Measurements from ENCODE around the gene DLGAP4.
A peak's percentile ranks its signal among the peaks of the same experiment; 100 is the strongest.

DLGAP4 gene

DNA sequence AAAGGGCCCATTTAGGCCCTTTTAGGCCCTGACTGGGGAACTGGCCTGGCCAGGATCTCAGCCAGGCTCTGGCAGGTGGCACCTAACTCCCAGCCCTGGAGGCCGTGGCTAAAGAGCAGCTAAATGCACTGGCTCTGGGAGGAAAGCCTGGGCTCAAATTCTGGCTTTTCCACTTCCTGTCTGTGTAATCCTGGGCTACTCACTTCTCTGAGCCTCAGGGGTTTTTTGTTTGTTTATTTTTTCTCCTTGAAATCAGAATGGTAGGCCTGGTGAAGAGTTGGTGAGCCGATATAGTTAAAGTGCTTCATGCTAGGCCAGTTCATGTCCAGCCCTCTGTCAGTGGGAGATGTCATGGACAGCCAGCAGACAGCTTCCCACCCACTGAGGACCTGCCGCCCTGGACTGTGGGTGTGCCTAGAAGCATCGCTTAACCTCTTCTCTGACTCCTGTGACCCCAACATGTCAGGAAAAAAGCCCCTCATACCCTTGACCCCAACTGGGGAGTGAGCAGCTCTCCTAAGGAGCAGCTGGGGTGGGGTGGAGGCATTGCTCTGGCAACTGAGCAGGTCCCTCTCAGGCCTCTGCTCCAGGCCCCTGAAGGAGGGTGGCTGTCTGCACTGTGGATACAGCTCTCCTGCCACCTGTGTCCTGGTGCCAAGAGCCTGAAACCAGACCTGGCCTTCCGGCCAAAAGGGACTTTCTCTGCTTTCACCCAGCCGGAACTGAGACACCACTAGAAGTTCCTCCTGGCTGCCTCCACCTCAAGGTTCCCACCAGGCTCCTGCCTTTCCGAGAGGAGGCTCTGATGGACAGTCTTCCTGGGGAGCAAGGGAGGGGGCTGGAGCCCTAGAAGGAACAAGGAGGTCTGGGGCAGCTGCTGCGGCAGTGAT lies 178.0 kb downstream of the DLGAP4 start:
- peaks cover 3 to 15% of the 10 kb centered on the region in 2 experiments for H3K36me3 ChIP-seq (ENCODE audit: control insufficient read depth in 1 of 2, insufficient read depth in 2 of 2, low read depth in 1 of 2, low read length in 2 of 2)
- no peak overlapping the region for H3K4me3 ChIP-seq (ENCODE audit: insufficient read depth in 1 of 2, low read depth in 1 of 2, low read length in 2 of 2)
- no peaks in the 10 kb centered on the region for H3K27me3 ChIP-seq (ENCODE audit: control insufficient read depth in 1 of 2, insufficient read depth in 1 of 2, low read length in 2 of 2)
- H3K9me3 ChIP-seq (ENCODE audit: control insufficient read depth, low read length): no peaks in the 10 kb centered on the region
- H4K91ac ChIP-seq (ENCODE audit: low read length): no peak overlapping the region
- H3K18ac ChIP-seq (ENCODE audit: low read depth in 1 of 2, low read length in 2 of 2): peak overlapping the region in 1 of 2 experiments; percentile 48
- H3K4ac ChIP-seq (ENCODE audit: low read depth in 1 of 2, low read length in 2 of 2): peak overlapping the region in 1 of 2 experiments; percentile 70
- no peak overlapping the region for H2BK120ac ChIP-seq (ENCODE audit: low read depth, low read length)
- no peak overlapping the region for H2AFZ ChIP-seq (ENCODE audit: low read depth, low read length)
- no peak overlapping the region for H3K23ac ChIP-seq (ENCODE audit: low read length in 2 of 2)
- WGBS: 49% methylated on average over 5 of the region's 8 CpGs
- peak overlapping the region; percentile 3 for H2AK5ac ChIP-seq (ENCODE audit: low read length, severe bottlenecking)
- no peak overlapping the region for H2BK12ac ChIP-seq (ENCODE audit: low read length in 2 of 2)
- H3K4me2 ChIP-seq (ENCODE audit: low read length, poor library complexity, severe bottlenecking): no peak overlapping the region
- H4K8ac ChIP-seq (ENCODE audit: low read length): peak overlapping the region; percentile 32
- peak; percentile 77 for DNase-seq
- no peaks in the 10 kb centered on the region for H3K79me1 ChIP-seq (replicated peaks; ENCODE audit: low read length, poor library complexity, severe bottlenecking)
- no peak overlapping the region for H2BK15ac ChIP-seq (ENCODE audit: low read depth, poor library complexity, severe bottlenecking)
- H3K4me1 ChIP-seq (ENCODE audit: control insufficient read depth, insufficient read depth, low read depth, low read length): peaks cover 30% of the 10 kb centered on the region
- H3K27ac ChIP-seq (ENCODE audit: low read length, poor library complexity, severe bottlenecking): peak overlapping the region; percentile 49
- H2BK5ac ChIP-seq (ENCODE audit: low read depth, low read length, poor library complexity, severe bottlenecking): no peak overlapping the region
- peak overlapping the region; percentile 21 for H3K9ac ChIP-seq (ENCODE audit: low read length)
- peak overlapping the region in 1 of 2 experiments; percentile 18 for H3K14ac ChIP-seq (ENCODE audit: low read length in 2 of 2)

DNA sequence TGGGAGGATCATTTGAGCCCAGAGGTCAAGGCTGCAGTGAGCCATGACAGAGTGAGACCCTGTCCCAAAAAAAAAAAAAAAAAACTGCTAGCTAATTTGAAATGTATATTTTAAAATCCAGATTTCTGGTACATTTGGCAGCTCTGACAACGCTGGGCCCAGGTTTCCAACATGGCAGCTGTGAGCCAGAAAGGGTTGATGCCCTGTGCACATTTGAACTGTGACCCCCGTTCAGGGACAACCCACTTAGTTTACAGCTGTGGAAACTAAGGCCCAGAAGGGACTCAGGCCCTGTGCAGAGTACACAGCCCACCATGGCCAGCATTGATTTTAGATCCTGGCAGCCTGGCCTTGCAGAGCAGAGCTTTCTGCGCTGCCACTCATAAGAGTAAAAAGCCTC lies 179.1 kb downstream of the DLGAP4 start:
- no peak overlapping the region for H2BK12ac ChIP-seq (ENCODE audit: low read length in 2 of 2)
- H4K91ac ChIP-seq (ENCODE audit: low read length): no peak overlapping the region
- no peak overlapping the region for H2BK15ac ChIP-seq (ENCODE audit: low read depth, poor library complexity, severe bottlenecking)
- H3K4me1 ChIP-seq (ENCODE audit: control insufficient read depth, insufficient read depth, low read depth, low read length): peaks cover 29% of the 10 kb centered on the region
- peaks cover 0 to 15% of the 10 kb centered on the region in 2 experiments for H3K36me3 ChIP-seq (ENCODE audit: control insufficient read depth in 1 of 2, insufficient read depth in 2 of 2, low read depth in 1 of 2, low read length in 2 of 2)
- no peaks in the 10 kb centered on the region for H3K27me3 ChIP-seq (ENCODE audit: control insufficient read depth in 1 of 2, insufficient read depth in 1 of 2, low read length in 2 of 2)
- no peak overlapping the region for H3K4me2 ChIP-seq (ENCODE audit: low read length, poor library complexity, severe bottlenecking)
- H3K4me3 ChIP-seq (ENCODE audit: insufficient read depth in 1 of 2, low read depth in 1 of 2, low read length in 2 of 2): no peak overlapping the region
- no peak overlapping the region for H3K9ac ChIP-seq (ENCODE audit: low read length)
- no peaks in the 10 kb centered on the region for H3K9me3 ChIP-seq (ENCODE audit: control insufficient read depth, low read length)
- 95% methylated on average over 3 of the region's 3 CpGs for WGBS
- no peak for DNase-seq
- H4K8ac ChIP-seq (ENCODE audit: low read length): no peak overlapping the region
- no peak overlapping the region for H3K4ac ChIP-seq (ENCODE audit: low read depth in 1 of 2, low read length in 2 of 2)
- H3K14ac ChIP-seq (ENCODE audit: low read length in 2 of 2): no peak overlapping the region
- no peak overlapping the region for H2AFZ ChIP-seq (ENCODE audit: low read depth, low read length)
- H3K18ac ChIP-seq (ENCODE audit: low read depth in 1 of 2, low read length in 2 of 2): no peak overlapping the region
- H2BK120ac ChIP-seq (ENCODE audit: low read depth, low read length): no peak overlapping the region
- H3K23ac ChIP-seq (ENCODE audit: low read length in 2 of 2): no peak overlapping the region
- no peak overlapping the region for H2AK5ac ChIP-seq (ENCODE audit: low read length, severe bottlenecking)
- no peak overlapping the region for H2BK5ac ChIP-seq (ENCODE audit: low read depth, low read length, poor library complexity, severe bottlenecking)
- no peaks in the 10 kb centered on the region for H3K79me1 ChIP-seq (replicated peaks; ENCODE audit: low read length, poor library complexity, severe bottlenecking)
- no peak overlapping the region for H3K27ac ChIP-seq (ENCODE audit: low read length, poor library complexity, severe bottlenecking)

DNA sequence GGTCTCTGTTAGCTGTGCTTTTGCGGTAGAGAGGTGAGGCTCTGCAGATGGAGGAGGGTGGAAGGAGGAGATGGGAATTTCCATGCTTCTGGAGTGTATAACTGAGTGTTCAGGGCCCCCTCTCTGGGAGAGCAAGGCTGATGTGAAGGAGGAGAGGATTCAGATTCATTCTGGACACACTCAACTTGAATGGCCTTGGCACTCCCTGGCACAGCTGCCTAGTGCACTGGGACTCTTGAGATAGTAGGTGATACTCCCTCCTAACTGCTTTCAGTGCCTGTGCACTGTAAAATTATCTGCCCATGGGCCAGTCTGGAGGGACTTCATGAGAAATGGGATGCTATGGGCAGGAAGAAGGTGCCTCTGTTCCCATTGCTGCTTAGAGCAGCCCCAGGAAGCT lies 180.9 kb downstream of the DLGAP4 start:
- WGBS: 97% methylated on average over 1 of the region's 1 CpG
- no peak overlapping the region for H3K27ac ChIP-seq (ENCODE audit: low read length, poor library complexity, severe bottlenecking)
- H4K91ac ChIP-seq (ENCODE audit: low read length): no peak overlapping the region
- no peak overlapping the region for H2BK12ac ChIP-seq (ENCODE audit: low read length in 2 of 2)
- H3K4me3 ChIP-seq (ENCODE audit: insufficient read depth in 1 of 2, low read depth in 1 of 2, low read length in 2 of 2): no peak overlapping the region
- no peak for DNase-seq
- H2BK15ac ChIP-seq (ENCODE audit: low read depth, poor library complexity, severe bottlenecking): no peak overlapping the region
- no peaks in the 10 kb centered on the region for H3K9me3 ChIP-seq (ENCODE audit: control insufficient read depth, low read length)
- H3K4me2 ChIP-seq (ENCODE audit: low read length, poor library complexity, severe bottlenecking): no peak overlapping the region
- no peak overlapping the region for H2BK120ac ChIP-seq (ENCODE audit: low read depth, low read length)
- H3K4me1 ChIP-seq (ENCODE audit: control insufficient read depth, insufficient read depth, low read depth, low read length): peaks cover 38% of the 10 kb centered on the region
- no peaks in the 10 kb centered on the region for H3K27me3 ChIP-seq (ENCODE audit: control insufficient read depth in 1 of 2, insufficient read depth in 1 of 2, low read length in 2 of 2)
- H3K4ac ChIP-seq (ENCODE audit: low read depth in 1 of 2, low read length in 2 of 2): no peak overlapping the region
- H3K9ac ChIP-seq (ENCODE audit: low read length): no peak overlapping the region
- no peak overlapping the region for H3K18ac ChIP-seq (ENCODE audit: low read depth in 1 of 2, low read length in 2 of 2)
- no peak overlapping the region for H2AK5ac ChIP-seq (ENCODE audit: low read length, severe bottlenecking)
- peaks cover 0 to 18% of the 10 kb centered on the region in 2 experiments for H3K36me3 ChIP-seq (ENCODE audit: control insufficient read depth in 1 of 2, insufficient read depth in 2 of 2, low read depth in 1 of 2, low read length in 2 of 2)
- peak overlapping the region in 1 of 2 experiments; percentile 48 for H3K14ac ChIP-seq (ENCODE audit: low read length in 2 of 2)
- H3K23ac ChIP-seq (ENCODE audit: low read length in 2 of 2): no peak overlapping the region
- H2BK5ac ChIP-seq (ENCODE audit: low read depth, low read length, poor library complexity, severe bottlenecking): no peak overlapping the region
- H4K8ac ChIP-seq (ENCODE audit: low read length): no peak overlapping the region
- H2AFZ ChIP-seq (ENCODE audit: low read depth, low read length): no peak overlapping the region
- H3K79me1 ChIP-seq (replicated peaks; ENCODE audit: low read length, poor library complexity, severe bottlenecking): no peaks in the 10 kb centered on the region

DNA sequence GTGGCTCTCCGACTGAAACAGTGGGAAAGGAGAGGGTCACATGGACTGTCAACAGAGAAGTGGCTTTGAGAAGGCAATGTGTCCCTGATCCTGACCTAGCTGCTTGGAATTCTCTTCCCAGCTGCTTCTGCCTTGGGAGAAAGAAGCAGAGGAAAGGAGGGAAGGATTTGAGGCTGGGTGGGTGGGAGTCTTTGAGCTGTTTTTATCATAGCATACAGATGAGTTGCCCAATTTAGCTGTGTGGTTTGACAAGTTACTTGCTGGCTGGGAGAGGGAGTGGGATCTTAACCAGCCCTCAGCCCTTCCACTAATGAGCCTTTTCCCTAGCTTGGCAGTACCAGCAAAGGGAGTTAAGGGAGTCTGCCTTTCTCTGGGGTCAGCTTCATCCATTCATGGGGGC lies 184.1 kb downstream of the DLGAP4 start:
- Histone ChIP-seq H3K9ac (ENCODE audit: low read length) (no peak overlapping the region), H3K4me3 (ENCODE audit: insufficient read depth in 1 of 2, low read depth in 1 of 2, low read length in 2 of 2) (no peak overlapping the region), H3K4me1 (ENCODE audit: control insufficient read depth, insufficient read depth, low read depth, low read length) (peaks cover 41% of the 10 kb centered on the region), H3K79me1 (replicated peaks; ENCODE audit: low read length, poor library complexity, severe bottlenecking) (peaks cover 2% of the 10 kb centered on the region), H3K14ac (ENCODE audit: low read length in 2 of 2) (no peak overlapping the region), H2BK12ac (ENCODE audit: low read length in 2 of 2) (no peak overlapping the region), H2BK5ac (ENCODE audit: low read depth, low read length, poor library complexity, severe bottlenecking) (no peak overlapping the region), H3K36me3 (ENCODE audit: control insufficient read depth in 1 of 2, insufficient read depth in 2 of 2, low read depth in 1 of 2, low read length in 2 of 2) (peaks cover 0 to 16% of the 10 kb centered on the region in 2 experiments), H3K4me2 (ENCODE audit: low read length, poor library complexity, severe bottlenecking) (no peak overlapping the region), H4K91ac (ENCODE audit: low read length) (no peak overlapping the region), H2AK5ac (ENCODE audit: low read length, severe bottlenecking) (no peak overlapping the region), H2BK15ac (ENCODE audit: low read depth, poor library complexity, severe bottlenecking) (no peak overlapping the region), H3K27ac (ENCODE audit: low read length, poor library complexity, severe bottlenecking) (no peak overlapping the region), H3K27me3 (ENCODE audit: control insufficient read depth in 1 of 2, insufficient read depth in 1 of 2, low read length in 2 of 2) (no peaks in the 10 kb centered on the region), H3K9me3 (ENCODE audit: control insufficient read depth, low read length) (no peaks in the 10 kb centered on the region), H3K18ac (ENCODE audit: low read depth in 1 of 2, low read length in 2 of 2) (no peak overlapping the region), H4K8ac (ENCODE audit: low read length) (no peak overlapping the region), H3K23ac (ENCODE audit: low read length in 2 of 2) (no peak overlapping the region), H3K4ac (ENCODE audit: low read depth in 1 of 2, low read length in 2 of 2) (no peak overlapping the region), H2BK120ac (ENCODE audit: low read depth, low read length) (no peak overlapping the region), H2AFZ (ENCODE audit: low read depth, low read length) (no peak overlapping the region)
- 92% methylated on average over 1 of the region's 1 CpG for WGBS
- DNase-seq: no peak
